Stomach (tissue), 9 donors: ENCODE results near the gene HIBADH. TPM values are rescaled to one million over a fixed set of nuclear protein-coding genes. Genes with fewer than 3 reads are reported as not detected.

Experiments used
- DNase-seq, 2 donors: peaks; one replicate each; pipeline versions ENCODE4 v3.0.0 to v3.0.0-alpha.2; 2013 to 2019
- H3K27ac ChIP-seq, 5 donors: fragments of 200-600 bp in 4 of 5; sonication (generic) in 4 of 5; one replicate each; pipeline ENCODE4 v1.5.1; 2013 to 2019; ENCODE audit warnings: mild to moderate bottlenecking in 1 of 5, moderate library complexity in 1 of 5
- H3K27me3 ChIP-seq, 3 donors: fragments of 200-600 bp; sonication (generic); one replicate each; pipeline ENCODE4 v1.5.1; 2017 to 2019; ENCODE audit warnings: mixed run types in 1 of 3
- H3K36me3 ChIP-seq, 4 donors: fragments of 200-600 bp; sonication (generic); 1 replicate in 3 of 4; 2 replicates in 1 of 4; pipeline ENCODE4 v1.5.1; 2016 to 2019
- H3K4me1 ChIP-seq, 4 donors: fragments of 200-600 bp; sonication (generic); one replicate each; pipeline ENCODE4 v1.5.1; 2016 to 2019
- H3K4me3 ChIP-seq, 4 donors: fragments of 200-600 bp; sonication (generic) in 3 of 4; one replicate each; pipeline ENCODE4 v1.5.1; 2016 to 2019; ENCODE audit warnings: mild to moderate bottlenecking in 1 of 4
- H3K9me3 ChIP-seq, 4 donors: fragments of 200-600 bp; sonication (generic); one replicate each; pipeline ENCODE4 v1.5.1; 2016 to 2019
- CTCF ChIP-seq, 7 experiments: fragments of 450-650 bp in 4 of 7; fragments of 200-600 bp in 3 of 7; sonication (generic) in 3 of 7; IDR thresholded peaks; one replicate each; pipeline ENCODE4 v1.5.1; 2016 to 2019; ENCODE audit warnings: antibody characterized with exemption in 7 of 7, control low read depth in 2 of 7, mild to moderate bottlenecking in 1 of 7
- EP300 ChIP-seq: sonication (generic); formaldehyde crosslinking; IDR thresholded peaks from one replicate; pipeline ENCODE4 v1.6.1; 2017; ENCODE audit warnings: antibody characterized with exemption
- POLR2A ChIP-seq, 4 donors: fragments of 450-650 bp; IDR thresholded peaks; one replicate each; pipeline ENCODE4 v1.6.1; 2016; ENCODE audit warnings: antibody characterized with exemption in 4 of 4, control low read depth in 2 of 4, mild to moderate bottlenecking in 1 of 4, moderate library complexity in 1 of 4
- POLR2AphosphoS5 ChIP-seq, 3 donors: sonication (generic); formaldehyde crosslinking; IDR thresholded peaks; one replicate each; pipeline ENCODE4 v1.6.1; 2016; ENCODE audit warnings: antibody characterized with exemption in 3 of 3
- WGBS, 5 donors: extraction: QIAGEN DNeasy Blood & Tissue Kit in 3 of 5; methylation state at CpG; one replicate each; pipeline versions ENCODE4 v1.1.5 to v1.1.7; 2013 to 2018; 5-methylcytosine and 5-hydroxymethylcytosine counted together
- intact Hi-C: fragments of 100-400 bp; cut with DNase I; formaldehyde crosslinking; loops from one replicate; pipeline ENCODE4 v1.15.1; 2023; ENCODE audit warnings: low total_unique reads
- polyA plus RNA-seq, 3 donors: library from polyadenylated mRNA; stranded (reverse); fragments of 200-250 nt; gene quantifications; one replicate each; pipeline ENCODE4 v1.2.3, GENCODE V29; 2013
- total RNA-seq, 5 donors: library from RNA; depleted of rRNA; stranded (reverse); fragments of >200 nt; gene quantifications; one replicate each; pipeline versions ENCODE4 v1.1.0 to v1.2.3, GENCODE V29; 2014 to 2016
- donor health status: healthy with polysubstance abuse.
- donor health status: Bipolar disorder and iron deficiency.
- donor health status: healthy.

The HIBADH gene
- total and polyA plus RNA-seq, 8 donors, result 17.5 to 65.2 (median 45.8) TPM

GRCh38 chr7:27487509-27487908, 175.2 kb downstream of the HIBADH start:
- Histone ChIP-seq H3K36me3 (no peaks in the 10 kb centered on the region), H3K27me3 (peaks cover 0 to 5% (median 0%) of the 10 kb centered on the region in 3 donors), H3K4me1 (no peaks in the 10 kb centered on the region), H3K27ac (no peak overlapping the region), H3K9me3 (peaks cover 0 to 21% (median 7%) of the 10 kb centered on the region in 4 donors), H3K4me3 (no peak overlapping the region)
- TF ChIP-seq POLR2A (IDR thresholded peaks at IDR 0.05), result no peak
- no peak for TF ChIP-seq CTCF (IDR thresholded peaks at IDR 0.05)
- TF ChIP-seq POLR2AphosphoS5 (IDR thresholded peaks at IDR 0.05), result no peak
- TF ChIP-seq EP300, result no peak
- intact Hi-C loops, result no loop called here
- no peak for DNase-seq
- WGBS, 5 donors, result 69 to 86% (median 83%) methylated on average over 8 of the region's 8 CpGs

DNA sequence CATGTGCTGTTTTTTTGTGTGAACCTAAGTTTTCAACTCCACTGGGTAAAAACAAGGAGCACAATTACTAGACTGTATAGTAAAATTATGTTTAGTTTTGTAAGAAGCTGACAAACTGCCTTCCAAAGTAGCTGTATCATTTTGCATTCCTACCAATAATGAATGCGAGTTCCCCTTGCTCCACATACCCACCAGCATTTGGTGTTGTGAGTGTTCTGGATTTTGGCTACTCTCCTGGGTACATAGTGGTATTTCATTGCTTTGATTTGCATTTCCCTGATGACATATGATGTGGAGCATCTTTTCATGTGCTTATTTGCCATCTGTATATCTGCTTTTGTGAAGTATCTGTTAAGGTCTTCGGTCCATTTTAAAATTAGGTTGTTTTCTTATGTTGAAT, 178.2 kb downstream of the HIBADH start:
- peaks cover 0 to 5% (median 0%) of the 10 kb centered on the region in 3 donors for H3K27me3 ChIP-seq
- no peak overlapping the region for H3K4me3 ChIP-seq
- 88 to 97% (median 91%) methylated on average over 2 of the region's 2 CpGs for WGBS, 5 donors
- H3K36me3 ChIP-seq, result no peaks in the 10 kb centered on the region
- H3K27ac ChIP-seq, result no peak overlapping the region
- no peaks in the 10 kb centered on the region for H3K4me1 ChIP-seq
- TF ChIP-seq CTCF (IDR thresholded peaks at IDR 0.05) (no peak), EP300 (no peak), POLR2A (IDR thresholded peaks at IDR 0.05) (no peak), POLR2AphosphoS5 (IDR thresholded peaks at IDR 0.05) (no peak)
- intact Hi-C loops, result no loop called here
- no peak for DNase-seq
- no peaks in the 10 kb centered on the region for H3K9me3 ChIP-seq

GRCh38 chr7:27482219-27482618, 180.5 kb downstream of the HIBADH start:
- Histone ChIP-seq H3K4me3 (no peak overlapping the region), H3K27me3 (no peaks in the 10 kb centered on the region), H3K36me3 (no peaks in the 10 kb centered on the region), H3K9me3 (no peaks in the 10 kb centered on the region), H3K27ac (no peak overlapping the region), H3K4me1 (no peaks in the 10 kb centered on the region)
- 73 to 94% (median 81%) methylated on average over 1 of the region's 1 CpG for WGBS, 5 donors
- no peak for DNase-seq
- intact Hi-C loops, result no loop called here
- TF ChIP-seq CTCF (IDR thresholded peaks at IDR 0.05), result no peak
- no peak for TF ChIP-seq POLR2A (IDR thresholded peaks at IDR 0.05)
- no peak for TF ChIP-seq EP300
- TF ChIP-seq POLR2AphosphoS5 (IDR thresholded peaks at IDR 0.05), result no peak

DNA sequence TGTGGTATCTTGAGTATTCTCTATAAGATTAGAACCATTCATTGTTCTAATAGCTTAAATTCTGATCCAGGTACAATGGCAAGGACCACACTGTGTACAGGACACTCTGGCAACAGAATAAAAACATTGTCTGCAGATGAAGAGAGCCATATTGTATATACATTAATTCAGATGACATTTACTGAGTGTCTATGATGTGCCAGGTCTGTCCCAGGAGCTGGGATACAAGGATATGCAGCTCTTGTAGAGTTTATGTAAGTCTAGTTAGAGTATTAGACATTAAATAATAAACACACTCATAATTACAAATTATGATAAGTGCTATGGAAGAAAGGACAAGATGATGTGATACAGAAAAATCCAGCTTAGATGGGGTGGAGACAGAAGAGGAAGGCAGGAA, 184.1 kb downstream of the HIBADH start:
- Histone ChIP-seq H3K27me3 (no peaks in the 10 kb centered on the region), H3K4me3 (no peak overlapping the region), H3K36me3 (no peaks in the 10 kb centered on the region), H3K4me1 (no peaks in the 10 kb centered on the region), H3K9me3 (no peaks in the 10 kb centered on the region), H3K27ac (no peak overlapping the region)
- intact Hi-C loops, result no loop called here
- TF ChIP-seq CTCF (IDR thresholded peaks at IDR 0.05) (no peak), POLR2AphosphoS5 (IDR thresholded peaks at IDR 0.05) (no peak), EP300 (no peak), POLR2A (IDR thresholded peaks at IDR 0.05) (no peak)
- no peak for DNase-seq
